ENCODE measurements around the gene OTULINL.

OTULINL gene

DNA sequence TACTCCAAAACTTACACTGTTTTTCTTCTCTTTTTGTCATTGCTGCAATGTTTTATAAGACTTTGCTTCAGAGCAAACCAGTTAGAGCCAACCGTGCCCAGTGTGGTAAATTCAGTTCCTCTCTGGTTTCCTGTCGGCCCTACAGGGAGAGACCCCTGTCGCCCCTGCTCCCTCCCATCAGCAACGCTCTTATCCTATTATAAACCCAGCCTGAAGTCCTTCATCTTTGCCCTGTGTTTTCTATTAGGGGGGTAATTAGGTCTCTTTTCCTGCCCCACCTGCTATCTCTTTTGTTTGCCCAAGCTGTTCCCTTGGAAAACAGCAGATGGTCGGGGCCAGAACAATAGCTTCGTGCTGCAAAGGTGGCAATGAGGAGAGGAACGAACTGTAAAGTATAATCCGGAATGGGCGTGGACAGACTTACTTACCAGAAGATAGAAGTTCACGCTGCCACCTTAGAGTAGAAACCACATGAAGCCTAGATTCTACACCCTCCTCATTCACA lies 21.4 kb upstream of the OTULINL start:
- no peak overlapping the region for H3K4me3 ChIP-seq (ENCODE audit: low read depth, low read length)
- no peaks in the 10 kb centered on the region for H3K4me1 ChIP-seq (ENCODE audit: control insufficient read depth, insufficient read depth, low read length)
- TF ChIP-seq, protein P1, sequence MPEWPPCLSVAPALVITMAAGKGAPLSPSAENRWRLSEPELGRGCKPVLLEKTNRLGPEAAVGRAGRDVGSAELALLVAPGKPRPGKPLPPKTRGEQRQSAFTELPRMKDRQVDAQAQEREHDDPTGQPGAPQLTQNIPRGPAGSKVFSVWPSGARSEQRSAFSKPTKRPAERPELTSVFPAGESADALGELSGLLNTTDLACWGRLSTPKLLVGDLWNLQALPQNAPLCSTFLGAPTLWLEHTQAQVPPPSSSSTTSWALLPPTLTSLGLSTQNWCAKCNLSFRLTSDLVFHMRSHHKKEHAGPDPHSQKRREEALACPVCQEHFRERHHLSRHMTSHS (tag by site-specific recombination; IDR thresholded peaks at IDR 0.05), result no peak
- TF ChIP-seq ZNF24 (tag by site-specific recombination; IDR thresholded peaks at IDR 0.05) (no peak), ZNF214 (tag by site-specific recombination; IDR thresholded peaks at IDR 0.05; ENCODE audit: borderline replicate concordance) (no peak), ZNF132 (tag by site-specific recombination; IDR thresholded peaks at IDR 0.05; ENCODE audit: borderline replicate concordance) (no peak)
- TF ChIP-seq, protein P2, sequence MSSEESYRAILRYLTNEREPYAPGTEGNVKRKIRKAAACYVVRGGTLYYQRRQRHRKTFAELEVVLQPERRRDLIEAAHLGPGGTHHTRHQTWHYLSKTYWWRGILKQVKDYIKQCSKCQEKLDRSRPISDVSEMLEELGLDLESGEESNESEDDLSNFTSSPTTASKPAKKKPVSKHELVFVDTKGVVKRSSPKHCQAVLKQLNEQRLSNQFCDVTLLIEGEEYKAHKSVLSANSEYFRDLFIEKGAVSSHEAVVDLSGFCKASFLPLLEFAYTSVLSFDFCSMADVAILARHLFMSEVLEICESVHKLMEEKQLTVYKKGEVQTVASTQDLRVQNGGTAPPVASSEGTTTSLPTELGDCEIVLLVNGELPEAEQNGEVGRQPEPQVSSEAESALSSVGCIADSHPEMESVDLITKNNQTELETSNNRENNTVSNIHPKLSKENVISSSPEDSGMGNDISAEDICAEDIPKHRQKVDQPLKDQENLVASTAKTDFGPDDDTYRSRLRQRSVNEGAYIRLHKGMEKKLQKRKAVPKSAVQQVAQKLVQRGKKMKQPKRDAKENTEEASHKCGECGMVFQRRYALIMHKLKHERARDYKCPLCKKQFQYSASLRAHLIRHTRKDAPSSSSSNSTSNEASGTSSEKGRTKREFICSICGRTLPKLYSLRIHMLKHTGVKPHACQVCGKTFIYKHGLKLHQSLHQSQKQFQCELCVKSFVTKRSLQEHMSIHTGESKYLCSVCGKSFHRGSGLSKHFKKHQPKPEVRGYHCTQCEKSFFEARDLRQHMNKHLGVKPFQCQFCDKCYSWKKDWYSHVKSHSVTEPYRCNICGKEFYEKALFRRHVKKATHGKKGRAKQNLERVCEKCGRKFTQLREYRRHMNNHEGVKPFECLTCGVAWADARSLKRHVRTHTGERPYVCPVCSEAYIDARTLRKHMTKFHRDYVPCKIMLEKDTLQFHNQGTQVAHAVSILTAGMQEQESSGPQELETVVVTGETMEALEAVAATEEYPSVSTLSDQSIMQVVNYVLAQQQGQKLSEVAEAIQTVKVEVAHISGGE (tag by site-specific recombination; conservative IDR thresholded peaks at IDR 0.05; ENCODE audit: low read depth), result no peak
- POLR2A ChIA-PET, result no interaction called here
- CTCF ChIA-PET, result no interaction called here
- H3K36me3 ChIP-seq (ENCODE audit: control insufficient read depth in 2 of 2, insufficient read depth in 1 of 2, low read length in 2 of 2), result no peaks in the 10 kb centered on the region
- no peaks in the 10 kb centered on the region for H3K9me3 ChIP-seq (ENCODE audit: control insufficient read depth, insufficient read depth, low read depth, low read length)
- no peak overlapping the region for H3K27ac ChIP-seq (ENCODE audit: extremely low read depth, low read depth, low read length)

- POLR2A ChIA-PET, result no interaction called here
- CTCF ChIA-PET, result no interaction called here
Observed at GRCh38 chr5:14561741-14562140, 19.9 kb upstream of the OTULINL start.

More at GRCh38 chr5:14561741-14562140, 19.9 kb upstream of the OTULINL start:
- TF ChIP-seq ZNF266 (tag by site-specific recombination; IDR thresholded peaks at IDR 0.05; ENCODE audit: low read depth) (no peak), ZNF354C (tag by site-specific recombination; IDR thresholded peaks at IDR 0.05; ENCODE audit: borderline replicate concordance, low read depth) (no peak), ZNF239 (tag by site-specific recombination; IDR thresholded peaks at IDR 0.05) (no peak), KLF9 (tag by site-specific recombination; IDR thresholded peaks at IDR 0.05; ENCODE audit: low read depth) (no peak), HOXD13 (CRISPR knock-in tag; IDR thresholded peaks at IDR 0.05; ENCODE audit: borderline replicate concordance) (no peak), SCRT2 (tag by site-specific recombination; IDR thresholded peaks at IDR 0.05) (no peak), HOXA7 (CRISPR knock-in tag; IDR thresholded peaks at IDR 0.05; ENCODE audit: borderline replicate concordance) (no peak), GLI2 (tag by site-specific recombination; IDR thresholded peaks at IDR 0.05; ENCODE audit: borderline replicate concordance, low read depth) (no peak), ZBTB17 (tag by site-specific recombination; IDR thresholded peaks at IDR 0.05) (no peak), AEBP2 (tag by site-specific recombination; IDR thresholded peaks at IDR 0.05; ENCODE audit: borderline replicate concordance) (no peak), PRDM2 (tag by site-specific recombination; IDR thresholded peaks at IDR 0.05; ENCODE audit: borderline replicate concordance) (no peak), ZNF76 (tag by site-specific recombination; IDR thresholded peaks at IDR 0.05; ENCODE audit: borderline replicate concordance, low read depth) (no peak), ZNF138 (tag by site-specific recombination; IDR thresholded peaks at IDR 0.05; ENCODE audit: borderline replicate concordance) (no peak), ZNF184 (tag by site-specific recombination; IDR thresholded peaks at IDR 0.05) (no peak), ZNF654 (tag by site-specific recombination; IDR thresholded peaks at IDR 0.05; ENCODE audit: low read depth) (no peak), GFI1B (tag by site-specific recombination; IDR thresholded peaks at IDR 0.05) (no peak), ZNF747 (tag by site-specific recombination; IDR thresholded peaks at IDR 0.05) (no peak), ZNF292 (tag by site-specific recombination; IDR thresholded peaks at IDR 0.05; ENCODE audit: borderline replicate concordance, low read depth) (no peak)
- Histone ChIP-seq H3K4me1 (ENCODE audit: control insufficient read depth, insufficient read depth, low read length) (no peaks in the 10 kb centered on the region), H3K36me3 (ENCODE audit: control insufficient read depth in 2 of 2, insufficient read depth in 1 of 2, low read length in 2 of 2) (no peaks in the 10 kb centered on the region), H3K27ac (ENCODE audit: extremely low read depth, low read depth, low read length) (no peak overlapping the region), H3K4me3 (ENCODE audit: low read depth, low read length) (no peak overlapping the region), H3K9me3 (ENCODE audit: control insufficient read depth, insufficient read depth, low read depth, low read length) (no peaks in the 10 kb centered on the region)
